IPS-NIHi7 (cell line): ENCODE measurements around the gene CDHR4.
"Not testable (repeated sequence)": the region's sequence is repeated elsewhere in the genome, so short reads cannot be mapped to it uniquely, and the experiment has no call there.

Experiments
- DNase-seq: peaks from one replicate; pipeline ENCODE4 v3.0.0; 2012; ENCODE audit warnings: mixed read lengths; ENCODE audit errors: extremely low spot score

CDHR4 gene

DNA sequence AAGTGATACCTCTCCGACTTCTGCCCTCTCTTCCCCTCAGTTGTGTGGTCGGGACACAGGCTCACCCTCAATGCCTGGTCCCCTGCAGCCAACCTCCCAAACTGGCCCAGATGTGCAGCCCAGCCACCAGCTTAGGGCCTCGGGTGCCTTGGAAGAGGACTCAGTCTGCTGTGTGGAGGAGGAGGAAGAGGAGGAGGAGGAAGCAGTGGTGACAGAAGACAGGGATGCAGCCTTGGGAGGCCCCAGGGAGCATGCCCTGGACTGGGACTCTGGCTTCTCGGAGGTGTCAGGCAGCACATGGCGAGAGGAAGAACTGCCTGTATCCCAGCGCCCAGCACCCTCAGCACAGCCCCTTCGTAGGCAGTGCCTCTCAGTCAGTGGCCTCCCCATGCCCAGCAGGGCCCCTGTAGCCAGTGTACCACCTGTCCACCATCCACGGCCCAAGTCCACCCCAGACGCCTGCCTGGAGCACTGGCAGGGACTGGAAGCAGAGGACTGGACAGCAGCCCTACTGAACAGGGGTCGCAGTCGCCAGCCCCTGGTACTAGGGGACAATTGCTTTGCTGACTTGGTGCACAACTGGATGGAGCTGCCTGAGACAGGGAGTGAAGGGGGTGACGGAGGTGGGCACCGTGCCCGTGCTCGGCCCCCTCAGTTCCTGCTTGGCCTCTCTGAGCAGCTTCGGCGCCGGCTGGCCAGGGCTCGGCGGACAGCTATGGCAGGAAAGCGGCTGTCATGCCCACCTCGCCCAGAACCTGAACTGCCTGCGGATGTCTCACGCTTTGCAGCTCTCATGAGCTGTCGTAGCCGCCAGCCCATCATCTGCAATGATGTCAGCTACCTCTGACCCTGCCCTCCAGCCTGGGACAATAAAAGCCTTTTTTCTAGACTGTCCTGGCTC lies 4.7 kb upstream of the CDHR4 start:
- DNase-seq = no peak

DNA sequence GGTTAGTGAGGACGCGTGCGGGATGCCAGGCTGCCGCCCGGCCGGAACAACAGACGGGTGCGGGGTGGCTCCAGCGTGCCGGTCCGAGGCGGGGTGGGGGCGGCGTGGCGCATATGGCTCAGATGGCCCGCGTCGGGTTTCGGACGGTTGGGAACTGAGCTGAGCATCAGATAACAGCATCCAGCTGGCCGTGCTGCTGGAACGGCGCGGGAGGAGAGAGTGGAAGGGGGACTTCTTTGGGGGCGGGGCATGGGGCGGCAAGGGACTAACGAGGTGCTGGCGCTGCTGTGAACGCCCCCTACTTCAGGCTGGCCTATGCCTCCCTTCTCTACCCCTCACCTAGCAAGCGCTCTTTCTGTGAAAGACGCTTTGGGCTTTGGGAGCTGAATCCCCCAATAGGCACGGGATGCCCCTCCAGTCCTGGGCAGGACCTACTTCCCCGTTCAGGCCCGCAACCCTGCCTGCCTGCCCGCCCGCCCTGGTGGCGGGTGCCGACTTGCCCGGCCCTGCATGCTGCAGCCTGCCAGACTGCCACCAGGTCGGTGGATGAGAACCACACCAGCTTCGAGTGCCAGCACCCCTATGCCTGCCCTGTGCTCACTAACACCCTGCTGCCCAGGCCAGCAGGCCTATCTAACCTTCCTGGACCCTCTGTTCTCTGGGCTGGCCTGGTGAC lies 3.9 kb upstream of the CDHR4 start:
- no peak for DNase-seq

- peak; percentile 93 for DNase-seq
Observed at GRCh38 chr3:49802719-49803464, 3.2 kb upstream of the CDHR4 start, which contains the start of gene INKA1. INKA1 (plus strand) TSS chr3:49803261; CDS start chr3:49803393, 132 bp downstream.

- no peak for DNase-seq
Observed at GRCh38 chr3:49801160-49801559, 1.5 kb upstream of the CDHR4 start.

- no peak for DNase-seq
Observed at GRCh38 chr3:49799105-49799504, 568 bp downstream of the CDHR4 start.

DNA sequence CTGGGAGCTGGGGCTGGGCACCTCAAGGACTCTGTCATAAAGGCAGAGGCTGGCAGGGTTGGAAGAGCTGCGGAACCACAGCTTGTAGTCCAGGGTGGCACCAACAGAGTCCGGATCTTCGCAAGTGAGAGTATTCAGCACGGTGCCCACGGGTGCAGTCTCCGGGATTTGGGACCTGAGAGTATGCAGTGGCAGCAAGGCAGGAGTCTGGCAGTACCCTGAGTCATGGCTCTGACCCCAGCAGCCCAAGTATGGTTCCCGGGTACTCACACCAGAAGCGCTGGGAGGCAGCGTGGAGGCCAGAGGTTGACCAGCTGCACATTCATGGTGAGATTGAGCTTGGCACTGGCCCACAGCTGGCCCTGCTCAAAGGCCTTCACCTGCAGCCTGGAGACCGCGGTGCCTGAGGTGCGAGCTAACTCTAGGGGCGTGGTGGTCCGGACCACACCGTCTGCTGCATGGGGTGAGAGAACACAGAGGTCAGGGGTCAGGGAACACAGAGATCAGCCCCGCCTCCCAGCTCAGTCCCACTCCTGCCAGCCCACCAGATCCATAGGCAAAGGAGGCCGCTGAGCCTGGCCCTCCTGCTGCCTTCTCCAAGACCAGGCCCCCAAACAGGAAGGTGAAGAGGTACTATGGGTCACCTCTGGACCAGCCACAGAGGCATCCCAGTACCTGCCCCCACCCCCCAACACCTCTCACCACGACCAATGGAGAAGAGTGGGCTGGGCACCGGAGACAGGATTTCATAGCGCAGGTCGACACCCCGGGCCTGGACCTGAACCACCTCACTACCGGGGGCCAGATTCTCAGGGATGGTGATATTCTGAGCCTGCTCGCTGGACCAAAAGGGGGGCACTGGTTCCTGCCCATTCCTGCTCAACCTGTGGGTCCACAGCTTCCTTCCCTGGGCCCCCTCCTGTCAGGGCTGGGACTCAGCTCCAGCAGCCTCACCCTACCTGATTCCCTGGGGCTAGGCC lies 4.5 kb downstream of the CDHR4 start:
- no peak for DNase-seq

GRCh38 chr3:49794431-49794830 lies 5.2 kb downstream of the CDHR4 start:
- DNase-seq = no peak

GRCh38 chr3:49793486-49794085 lies 6.1 kb downstream of the CDHR4 start:
- no peak for DNase-seq

- DNase-seq = no peak
Observed at GRCh38 chr3:49792371-49793150, 7.1 kb downstream of the CDHR4 start.

GRCh38 chr3:49791571-49791970 lies 8.1 kb downstream of the CDHR4 start:
- peak; percentile 5 for DNase-seq

DNA sequence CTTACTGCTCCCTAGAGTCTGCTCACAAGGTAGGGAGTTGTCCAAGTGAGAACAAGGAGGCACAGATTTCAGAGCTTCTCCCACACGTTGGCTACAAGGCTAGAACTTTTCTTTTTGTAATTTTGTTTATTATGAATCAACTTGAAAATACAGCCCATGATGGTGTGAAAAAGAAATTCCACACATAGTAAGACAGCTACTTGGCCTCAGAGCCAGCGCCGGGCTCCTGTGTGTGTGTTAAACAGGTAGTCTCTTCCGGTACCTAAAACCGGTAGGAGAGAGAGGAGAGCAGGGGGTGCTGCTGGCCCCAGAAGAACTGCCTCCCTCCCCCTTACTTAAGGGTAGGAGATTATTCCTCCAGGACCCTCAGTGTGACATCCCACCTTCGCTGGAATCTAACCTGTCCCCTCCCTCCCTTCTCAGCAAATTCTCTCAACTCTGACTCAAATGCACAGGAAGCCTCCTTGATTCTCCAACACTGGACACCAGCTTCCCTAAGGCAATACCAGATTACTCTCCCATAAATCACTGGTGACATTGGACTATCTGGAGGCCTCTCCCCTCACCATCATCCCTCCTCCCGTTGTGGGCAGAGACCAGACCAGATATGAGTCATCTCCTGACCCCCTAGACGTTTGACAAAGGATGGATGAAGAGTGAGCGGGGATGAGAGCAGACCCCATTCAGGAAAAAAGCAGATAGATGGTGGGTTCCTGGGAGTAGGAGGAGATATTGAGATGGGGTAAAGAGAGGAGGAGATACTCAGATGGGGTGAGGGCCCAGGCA lies 8.9 kb downstream of the CDHR4 start:
- peak; percentile 11 for DNase-seq

GRCh38 chr3:49788056-49788455 lies 11.6 kb downstream of the CDHR4 start:
- peak; percentile 5 for DNase-seq

- no peak for DNase-seq
Observed at GRCh38 chr3:49787536-49787935, 12.1 kb downstream of the CDHR4 start.

DNA sequence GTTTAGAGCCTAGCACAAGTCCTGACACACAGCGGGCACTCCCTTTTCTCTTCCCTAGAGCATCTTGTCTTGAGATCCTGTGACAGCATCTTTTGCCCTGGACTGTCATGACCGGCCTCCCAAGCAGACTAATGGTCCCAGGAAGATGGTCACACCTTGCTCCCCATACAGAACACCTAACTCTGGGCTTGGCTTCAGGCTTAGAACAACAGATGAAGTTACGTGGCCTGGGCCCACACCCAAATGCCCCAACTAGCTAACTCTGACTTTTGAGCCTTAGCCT lies 12.6 kb downstream of the CDHR4 start:
- DNase-seq = no peak

DNA sequence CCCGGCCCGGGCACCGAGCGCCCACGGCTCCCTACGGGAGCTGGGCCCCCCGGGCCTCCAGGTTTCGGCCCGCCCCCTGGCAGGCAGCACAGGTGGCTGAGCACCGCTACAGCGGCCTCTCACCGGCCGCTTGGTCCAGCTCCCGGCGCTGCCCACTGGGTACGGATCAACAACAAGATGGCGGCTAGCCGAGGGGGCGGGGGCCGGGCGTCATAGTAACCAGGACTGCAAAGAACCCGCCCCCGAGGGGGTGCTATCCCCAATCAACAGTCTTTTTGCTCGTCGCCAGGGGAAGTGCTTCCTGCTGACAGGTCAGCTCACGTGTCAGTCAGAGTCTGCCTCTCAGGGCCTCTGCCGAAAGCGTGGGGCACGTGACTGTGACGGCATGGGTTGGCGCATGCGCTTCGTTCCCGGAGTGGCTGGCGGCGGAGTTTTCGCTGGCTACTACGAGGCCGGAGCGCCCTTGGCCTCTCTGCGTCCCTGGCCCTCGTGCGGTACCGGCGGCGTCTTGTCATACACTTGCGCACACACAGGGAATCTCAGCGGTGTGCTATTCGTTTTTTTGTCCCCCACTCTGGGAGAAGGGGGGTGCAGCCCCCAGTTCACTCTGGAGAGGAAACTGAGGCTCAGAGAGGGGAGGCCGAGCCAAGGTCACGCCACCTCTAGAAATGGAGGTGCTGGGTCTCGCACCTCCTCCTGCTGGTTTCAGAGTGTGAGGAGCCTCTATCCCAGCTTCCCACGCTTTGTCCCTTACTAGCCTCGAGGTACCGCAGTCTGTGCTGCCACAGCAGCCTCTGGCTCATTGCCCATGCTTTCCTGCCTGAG lies 13.1 kb downstream of the CDHR4 start, which contains the start of gene IP6K1:
IP6K1 (minus strand) TSS at position 186 of the 825 bp plus-strand sequence. CDS start 38,502 bp downstream, outside the sequence.
- DNase-seq = peak; percentile 100

DNA sequence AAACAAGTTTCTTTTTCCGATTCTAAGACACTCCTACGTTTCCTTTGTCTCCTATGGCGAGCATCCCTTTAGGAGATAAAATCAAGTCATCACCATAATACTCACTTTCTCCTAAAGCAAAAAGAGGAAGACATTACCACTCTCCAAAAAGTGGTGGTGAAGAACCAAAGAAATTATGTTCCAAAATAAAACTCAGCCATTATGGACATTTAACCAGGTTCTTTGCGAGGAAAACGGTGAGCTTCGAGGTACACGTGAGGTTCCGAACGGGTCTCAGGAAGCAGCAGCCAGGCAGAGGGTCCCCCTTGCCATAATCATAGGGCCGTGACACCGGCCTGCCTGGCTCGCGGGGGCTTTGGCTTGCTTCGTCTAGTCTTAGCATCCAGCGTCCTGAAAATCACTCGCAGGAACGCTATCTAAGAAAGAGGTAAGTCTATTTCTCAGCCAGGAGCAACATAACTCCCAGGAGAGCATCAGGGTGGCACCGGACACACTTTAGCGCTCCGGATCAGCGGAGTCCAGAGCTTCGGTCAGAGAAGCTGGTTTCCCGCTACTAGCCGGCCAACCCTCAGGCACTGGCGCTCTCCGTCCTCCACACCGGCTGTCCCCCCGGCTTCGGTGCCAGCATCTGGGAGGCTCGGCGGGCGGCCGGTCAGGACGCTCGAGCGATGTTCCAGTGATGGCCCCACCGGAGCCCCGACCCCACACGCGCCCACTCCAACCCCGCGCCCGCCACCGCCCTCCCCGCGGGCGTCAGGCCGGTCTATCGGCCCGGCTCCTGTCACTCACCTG lies 13.9 kb downstream of the CDHR4 start:
- DNase-seq = peak; percentile 51

- DNase-seq = not testable (repeated sequence)
Observed at GRCh38 chr3:49782277-49782676, 17.4 kb downstream of the CDHR4 start.
